HCT116 (cell line): Measurements from ENCODE around the gene SETD1B. TPM values are rescaled to one million over a fixed set of nuclear protein-coding genes. Genes with fewer than 3 reads are reported as not detected.

Source experiments
- ATAC-seq: fragments of 200-7000 bp; cut with Tn5 transposase; 2 replicates; pipeline ENCODE4 v1.9.1; 2020; ENCODE audit warnings: mild to moderate bottlenecking, moderate library complexity
- BruUV-seq: library from RNA; stranded (reverse); fragments of 400-500 nt; replicated peaks from 2 replicates; lab custom pipeline; 2021; lab: Mats Ljungman, UMichigan
- CTCF ChIA-PET: fragments of 300-600 bp; sonication (Branson Sonifier 250); formaldehyde crosslinking; loops from one replicate; lab custom pipeline; 2021; ENCODE audit warnings: antibody characterized with exemption; lab: Charles Lee
- POLR2A ChIA-PET: fragments of 300-600, 350-600 bp; sonication (Branson Sonifier 250); formaldehyde crosslinking; loops from one replicate; lab custom pipeline; 2021; ENCODE audit warnings: antibody characterized with exemption; lab: Charles Lee
- RAD21 ChIA-PET, 2 experiments: fragments of 300-600 bp; sonication (Branson Sonifier 250); formaldehyde crosslinking; loops; one replicate each; lab custom pipeline; 2023; ENCODE audit warnings: low total read pairs in 2 of 2; ENCODE audit not compliant: uncharacterized antibody in 2 of 2, unreplicated experiment in 2 of 2, low non-redundant PET in 1 of 2; lab: Charles Lee
- DNase-seq: peaks from one replicate; pipeline ENCODE4 v3.0.0-alpha.2; 2010; ENCODE audit warnings: low read depth, low spot score
- H2AFZ ChIP-seq: fragments of 200-600 bp; shearing (Covaris generic), sonication (generic); 2 replicates; pipeline ENCODE4 v1.6.1; 2017; ENCODE audit warnings: low read depth, mixed run types, mixed read lengths, antibody characterized with exemption, low read length; ENCODE audit not compliant: poor library complexity, severe bottlenecking
- H3K27ac ChIP-seq: 2 replicates; pipeline ENCODE4 v1.5.1; 2012; ENCODE audit warnings: low read depth, low read length
- H3K27me3 ChIP-seq: fragments of 200-600 bp; sonication (generic); 2 replicates; pipeline ENCODE4 v1.6.1; 2016; ENCODE audit warnings: mixed run types, low read length, mixed read lengths; ENCODE audit not compliant: insufficient read depth
- H3K36me3 ChIP-seq, 2 experiments: fragments of 200-500 bp in 1 of 2; fragments of 200-600 bp in 1 of 2; sonication (Bioruptor generic) in 1 of 2; sonication (generic) in 1 of 2; 2 replicates each; pipeline versions ENCODE4 v1.5.1 to v1.6.1; 2014 to 2016; ENCODE audit warnings: low read length in 2 of 2, inconsistent platforms in 1 of 2, mixed read lengths in 1 of 2, mixed run types in 1 of 2; ENCODE audit not compliant: insufficient read depth in 2 of 2, control insufficient read depth in 1 of 2
- H3K4me1 ChIP-seq, 2 experiments: fragments of 200-600 bp in 1 of 2; sonication (generic) in 1 of 2; 2 replicates each; pipeline versions ENCODE4 v1.5.1 to v1.6.1; 2012 to 2017; ENCODE audit warnings: low read length in 2 of 2, inconsistent platforms in 1 of 2, mild to moderate bottlenecking in 1 of 2, mixed read lengths in 1 of 2, mixed run types in 1 of 2, moderate library complexity in 1 of 2; ENCODE audit not compliant: insufficient read depth in 2 of 2, control insufficient read depth in 1 of 2
- H3K4me2 ChIP-seq: fragments of 200-600 bp; sonication (generic); 2 replicates; pipeline ENCODE4 v1.6.1; 2017; ENCODE audit warnings: mixed run types, low read length, mixed read lengths
- H3K4me3 ChIP-seq, 2 experiments: fragments of 200-600 bp in 1 of 2; sonication (generic) in 1 of 2; replicated peaks in 1 of 2; 2 replicates each; pipeline ENCODE4 v1.5.1; 2011 to 2016; ENCODE audit warnings: low read length in 2 of 2, control low read depth in 1 of 2, low read depth in 1 of 2, mild to moderate bottlenecking in 1 of 2, mixed read lengths in 1 of 2, mixed run types in 1 of 2
- H3K79me2 ChIP-seq: fragments of 200-600 bp; sonication (generic); 2 replicates; pipeline ENCODE4 v1.6.1; 2017; ENCODE audit warnings: mild to moderate bottlenecking, mixed run types, low read length, moderate library complexity, mixed read lengths; ENCODE audit not compliant: insufficient read depth
- H3K9ac ChIP-seq: fragments of 200-600 bp; sonication (generic); 2 replicates; pipeline ENCODE4 v1.6.1; 2016; ENCODE audit warnings: low read length, mixed read lengths
- H3K9me2 ChIP-seq: fragments of 200-600 bp; sonication (generic), shearing (Covaris generic); 2 replicates; pipeline ENCODE4 v1.6.1; 2017; ENCODE audit warnings: mixed run types, mild to moderate bottlenecking, moderate library complexity; ENCODE audit not compliant: insufficient read depth
- H3K9me3 ChIP-seq, 2 experiments: fragments of 200-500 bp in 1 of 2; fragments of 200-600 bp in 1 of 2; sonication (Bioruptor generic) in 1 of 2; sonication (generic) in 1 of 2; 2 replicates each; pipeline ENCODE4 v1.6.1; 2014 to 2017; ENCODE audit warnings: low read length in 2 of 2, mixed read lengths in 2 of 2, inconsistent platforms in 1 of 2, low read depth in 1 of 2, mild to moderate bottlenecking in 1 of 2, mixed run types in 1 of 2, moderate library complexity in 1 of 2; ENCODE audit not compliant: control insufficient read depth in 1 of 2, insufficient read depth in 1 of 2
- H4K20me1 ChIP-seq: fragments of 200-600 bp; sonication (generic), shearing (Covaris generic); 2 replicates; pipeline ENCODE4 v1.6.1; 2017; ENCODE audit warnings: mixed run types, mild to moderate bottlenecking, moderate library complexity; ENCODE audit not compliant: insufficient read depth
- CEBPB ChIP-seq: IDR thresholded peaks from 2 replicates; pipeline ENCODE4 v1.6.1; 2012; ENCODE audit warnings: low read depth
- EGR1 ChIP-seq: IDR thresholded peaks from 2 replicates; pipeline ENCODE4 v1.6.1; 2012; ENCODE audit warnings: low read depth
- ELF1 ChIP-seq: IDR thresholded peaks from 2 replicates; pipeline ENCODE4 v1.6.1; 2012; ENCODE audit warnings: low read depth, borderline replicate concordance
- EZH2phosphoT487 ChIP-seq: fragments of 200-600 bp; IDR thresholded peaks from 2 replicates; pipeline ENCODE4 v1.6.1; 2018; ENCODE audit warnings: antibody characterized with exemption, borderline replicate concordance
- JUND ChIP-seq: IDR thresholded peaks from 2 replicates; pipeline ENCODE4 v1.6.1; 2012
- POLR2AphosphoS5 ChIP-seq: IDR thresholded peaks from 2 replicates; pipeline ENCODE4 v1.6.1; 2011; ENCODE audit warnings: mild to moderate bottlenecking, low read depth, low read length, moderate library complexity
- SP1 ChIP-seq: IDR thresholded peaks from 2 replicates; pipeline ENCODE4 v1.6.1; 2012; ENCODE audit warnings: low read depth
- SRF ChIP-seq: IDR thresholded peaks from 2 replicates; pipeline ENCODE4 v1.6.1; 2012; ENCODE audit warnings: low read depth
- intact Hi-C: fragments of 100-400 bp; cut with micrococcal nuclease; formaldehyde crosslinking; loops from 2 replicates; pipeline ENCODE4 v1.10.0; 2022
- total RNA-seq: library from RNA; stranded (reverse); gene quantifications from one replicate; pipeline ENCODE4 v1.2.1, GENCODE V29; 2021; ENCODE audit not compliant: unreplicated experiment
- TF ChIP-seq, protein P1 (sequence below): IDR thresholded peaks from 2 replicates; pipeline ENCODE4 v1.6.1; 2012
- TF ChIP-seq, protein P2 (sequence below): IDR thresholded peaks from 2 replicates; pipeline ENCODE4 v1.6.1; 2012; ENCODE audit warnings: low read depth

Gene SETD1B
- total RNA-seq, 1 experiment from 2014 or later, result 17.5 TPM

DNA sequence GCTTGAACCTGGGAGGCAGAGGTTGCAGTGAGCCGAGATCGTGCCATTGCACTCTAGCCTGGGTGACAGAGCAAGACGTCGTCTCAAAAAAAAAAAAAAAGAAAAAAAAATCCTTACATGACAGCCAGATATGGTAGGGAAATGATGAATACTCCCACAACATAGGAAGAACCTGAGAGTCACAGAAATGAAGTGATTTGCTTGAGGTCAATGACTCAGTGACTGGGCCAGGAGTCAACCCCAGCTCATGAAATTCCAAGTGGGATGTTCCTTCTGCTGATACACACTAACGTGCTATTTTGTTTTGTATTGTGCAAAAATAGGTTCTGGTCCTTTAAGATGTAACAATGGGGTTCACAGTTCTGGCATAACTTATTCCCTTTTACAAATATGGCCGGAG, 19.3 kb upstream of the SETD1B start:
- POLR2A ChIA-PET, result interaction anchor here (1.0 to 6.9 kb wide), 2 partner anchors 10 to 157 kb away, joined by 3 to 33 read pairs; partner anchors contain the start of gene RHOF

More for the DNA sequence above, 19.3 kb upstream of the SETD1B start:
- DNase-seq (no peak), ATAC-seq (peak; percentile 19; the same call in 1 of the 2 replicates)
- H4K20me1 ChIP-seq, result peaks cover 3% of the 10 kb centered on the region; the same call in 1 of the 2 replicates
- peak overlapping the region; percentile 77 for H3K4me2 ChIP-seq
- peak overlapping the region; percentile 19 to 38; a peak in 3 of 4 replicates for H3K4me3 ChIP-seq
- no peaks in the 10 kb centered on the region for H3K9me3 ChIP-seq
- peak overlapping the region; percentile 98 for H3K27ac ChIP-seq
- no peak overlapping the region for H2AFZ ChIP-seq
- no peaks in the 10 kb centered on the region for H3K9me2 ChIP-seq
- H3K9ac ChIP-seq, result peak overlapping the region; percentile 58
- no peaks in the 10 kb centered on the region for H3K27me3 ChIP-seq
- TF ChIP-seq, protein P1, sequence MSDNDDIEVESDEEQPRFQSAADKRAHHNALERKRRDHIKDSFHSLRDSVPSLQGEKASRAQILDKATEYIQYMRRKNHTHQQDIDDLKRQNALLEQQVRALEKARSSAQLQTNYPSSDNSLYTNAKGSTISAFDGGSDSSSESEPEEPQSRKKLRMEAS, result no peak
- TF ChIP-seq EGR1 (no peak), SRF (no peak), CEBPB (no peak), SP1 (no peak), JUND (no peak), EZH2phosphoT487 (no peak), POLR2AphosphoS5 (no peak; the same call in 1 of the 2 replicates), ELF1 (no peak)
- TF ChIP-seq, protein P2, sequence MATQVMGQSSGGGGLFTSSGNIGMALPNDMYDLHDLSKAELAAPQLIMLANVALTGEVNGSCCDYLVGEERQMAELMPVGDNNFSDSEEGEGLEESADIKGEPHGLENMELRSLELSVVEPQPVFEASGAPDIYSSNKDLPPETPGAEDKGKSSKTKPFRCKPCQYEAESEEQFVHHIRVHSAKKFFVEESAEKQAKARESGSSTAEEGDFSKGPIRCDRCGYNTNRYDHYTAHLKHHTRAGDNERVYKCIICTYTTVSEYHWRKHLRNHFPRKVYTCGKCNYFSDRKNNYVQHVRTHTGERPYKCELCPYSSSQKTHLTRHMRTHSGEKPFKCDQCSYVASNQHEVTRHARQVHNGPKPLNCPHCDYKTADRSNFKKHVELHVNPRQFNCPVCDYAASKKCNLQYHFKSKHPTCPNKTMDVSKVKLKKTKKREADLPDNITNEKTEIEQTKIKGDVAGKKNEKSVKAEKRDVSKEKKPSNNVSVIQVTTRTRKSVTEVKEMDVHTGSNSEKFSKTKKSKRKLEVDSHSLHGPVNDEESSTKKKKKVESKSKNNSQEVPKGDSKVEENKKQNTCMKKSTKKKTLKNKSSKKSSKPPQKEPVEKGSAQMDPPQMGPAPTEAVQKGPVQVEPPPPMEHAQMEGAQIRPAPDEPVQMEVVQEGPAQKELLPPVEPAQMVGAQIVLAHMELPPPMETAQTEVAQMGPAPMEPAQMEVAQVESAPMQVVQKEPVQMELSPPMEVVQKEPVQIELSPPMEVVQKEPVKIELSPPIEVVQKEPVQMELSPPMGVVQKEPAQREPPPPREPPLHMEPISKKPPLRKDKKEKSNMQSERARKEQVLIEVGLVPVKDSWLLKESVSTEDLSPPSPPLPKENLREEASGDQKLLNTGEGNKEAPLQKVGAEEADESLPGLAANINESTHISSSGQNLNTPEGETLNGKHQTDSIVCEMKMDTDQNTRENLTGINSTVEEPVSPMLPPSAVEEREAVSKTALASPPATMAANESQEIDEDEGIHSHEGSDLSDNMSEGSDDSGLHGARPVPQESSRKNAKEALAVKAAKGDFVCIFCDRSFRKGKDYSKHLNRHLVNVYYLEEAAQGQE, result no peak
- CTCF ChIA-PET, result interaction anchor here (1.0 to 3.8 kb wide), 2 partner anchors 8 to 11 kb away, joined by 3 to 44 read pairs; partner anchors contain the start of gene RHOF
- H3K36me3 ChIP-seq, result peaks cover 16 to 24% of the 10 kb centered on the region in 2 experiments; a peak in 2 of 4 replicates
- RAD21 ChIA-PET, result interaction anchor here (0.6 to 2.5 kb wide), 3 partner anchors 9 to 16 kb away, joined by 4 to 11 read pairs (median 9); partner anchors contain the start of gene RHOF (in 1 of the 2)
- BruUV-seq, result no TSS peak
- H3K4me1 ChIP-seq, result peaks cover 51 to 76% of the 10 kb centered on the region in 2 experiments
- intact Hi-C loops, result no loop called here
- H3K79me2 ChIP-seq, result peaks cover 75% of the 10 kb centered on the region
